Occipital lobe (tissue), 2 donors: ENCODE data around the gene MST1. TPM values are rescaled to one million over a fixed set of nuclear protein-coding genes. Genes with fewer than 3 reads are reported as not detected.

Experiments
- DNase-seq: peaks from one replicate; lab custom pipeline; 2025; lab: John Stamatoyannopoulos, UW
- total RNA-seq: library from RNA; depleted of rRNA; stranded (reverse); fragments of >200 nt; gene quantifications from one replicate; pipeline ENCODE4 v1.2.3, GENCODE V29; 2014

Gene MST1
- total RNA-seq, 1 donor from 2014 or later = 7.5 TPM

- DNase-seq = no peak
Measured at GRCh38 chr3:49680493-49681231, 8.6 kb downstream of the MST1 start.

- DNase-seq = no peak
Measured at GRCh38 chr3:49675912-49676311, 13.4 kb downstream of the MST1 start.

GRCh38 chr3:49674497-49674983 lies 14.7 kb downstream of the MST1 start:
- DNase-seq = no peak

- no peak for DNase-seq
Measured at GRCh38 chr3:49673715-49674496, 15.4 kb downstream of the MST1 start, which contains the start of gene APEH. Gene APEH (plus strand): TSS chr3:49674351. CDS start chr3:49674402, 51 bp downstream.

- DNase-seq = no peak
Measured at GRCh38 chr3:49673121-49673714, 16.1 kb downstream of the MST1 start.

DNA sequence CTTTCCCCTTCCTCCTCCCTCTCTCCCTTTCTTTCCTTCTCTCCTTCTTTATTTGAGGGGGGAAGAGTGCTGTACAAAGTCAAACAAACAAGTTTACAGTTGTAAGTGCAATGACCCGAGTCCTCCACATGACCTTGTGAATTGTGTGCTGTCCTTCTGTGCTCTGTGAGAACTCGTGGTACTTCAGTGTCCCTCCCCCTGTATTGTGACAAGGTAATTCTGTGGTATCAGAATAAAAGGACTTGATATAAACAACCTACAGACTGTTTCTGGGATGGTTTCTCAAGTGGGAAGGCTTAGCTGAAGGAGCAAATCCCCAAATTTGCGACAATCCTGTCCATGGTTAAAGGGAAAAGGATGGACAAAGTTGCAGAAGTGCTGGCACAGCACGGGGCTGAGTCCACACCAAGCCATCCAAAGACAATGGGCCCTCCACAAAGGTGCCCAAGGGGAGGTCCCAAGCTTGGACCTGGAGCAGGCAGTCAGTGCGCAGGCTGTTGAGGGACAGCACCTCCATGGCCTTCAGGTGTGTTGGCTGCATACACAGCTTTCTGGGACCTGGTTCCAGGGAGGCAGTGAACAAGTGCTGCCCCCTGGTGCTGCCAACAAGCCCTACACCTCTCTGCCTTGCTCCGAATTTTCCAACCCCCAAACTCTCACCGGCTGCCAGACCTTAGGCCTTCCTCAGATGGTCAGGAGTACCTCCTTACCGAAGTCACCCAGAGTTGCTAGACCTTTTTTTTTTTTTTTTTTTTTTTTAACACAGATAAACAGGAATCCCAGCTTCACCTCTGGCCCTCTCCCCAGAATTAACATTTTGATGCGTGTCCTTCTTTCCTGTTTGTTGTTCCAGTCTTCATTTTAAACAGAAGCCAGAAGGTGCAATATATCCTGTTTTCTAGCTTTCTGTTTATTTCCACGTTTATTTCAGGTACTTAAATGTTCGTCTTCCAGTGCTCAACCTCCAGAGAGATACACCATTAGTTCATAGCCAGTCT lies 17.7 kb downstream of the MST1 start:
- DNase-seq = no peak

- no peak for DNase-seq
Measured at GRCh38 chr3:49670940-49671290, 18.4 kb downstream of the MST1 start.

GRCh38 chr3:49669352-49669751 lies 19.9 kb downstream of the MST1 start:
- DNase-seq = no peak

- no peak for DNase-seq
Measured at GRCh38 chr3:49668861-49669260, 20.4 kb downstream of the MST1 start.

DNA sequence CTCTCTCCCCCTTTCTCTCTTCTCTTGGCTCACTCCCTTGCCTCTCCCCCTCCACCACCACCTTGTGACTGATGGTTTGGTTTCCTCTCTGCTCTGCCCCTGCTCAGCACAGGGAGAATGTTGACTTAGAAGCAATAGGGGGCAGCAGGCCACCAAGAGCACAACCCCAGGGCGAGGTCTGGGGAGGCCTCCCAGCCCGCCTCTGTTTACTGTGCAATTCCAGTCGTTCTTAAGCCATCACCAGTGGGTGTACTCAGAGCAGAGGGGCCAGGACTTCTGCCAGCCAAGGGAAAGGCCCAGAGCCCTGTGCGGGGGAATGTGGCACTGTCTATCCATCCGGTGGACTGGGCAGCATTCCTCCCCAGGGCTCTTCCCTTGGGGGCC lies 20.9 kb downstream of the MST1 start:
- DNase-seq = no peak

DNA sequence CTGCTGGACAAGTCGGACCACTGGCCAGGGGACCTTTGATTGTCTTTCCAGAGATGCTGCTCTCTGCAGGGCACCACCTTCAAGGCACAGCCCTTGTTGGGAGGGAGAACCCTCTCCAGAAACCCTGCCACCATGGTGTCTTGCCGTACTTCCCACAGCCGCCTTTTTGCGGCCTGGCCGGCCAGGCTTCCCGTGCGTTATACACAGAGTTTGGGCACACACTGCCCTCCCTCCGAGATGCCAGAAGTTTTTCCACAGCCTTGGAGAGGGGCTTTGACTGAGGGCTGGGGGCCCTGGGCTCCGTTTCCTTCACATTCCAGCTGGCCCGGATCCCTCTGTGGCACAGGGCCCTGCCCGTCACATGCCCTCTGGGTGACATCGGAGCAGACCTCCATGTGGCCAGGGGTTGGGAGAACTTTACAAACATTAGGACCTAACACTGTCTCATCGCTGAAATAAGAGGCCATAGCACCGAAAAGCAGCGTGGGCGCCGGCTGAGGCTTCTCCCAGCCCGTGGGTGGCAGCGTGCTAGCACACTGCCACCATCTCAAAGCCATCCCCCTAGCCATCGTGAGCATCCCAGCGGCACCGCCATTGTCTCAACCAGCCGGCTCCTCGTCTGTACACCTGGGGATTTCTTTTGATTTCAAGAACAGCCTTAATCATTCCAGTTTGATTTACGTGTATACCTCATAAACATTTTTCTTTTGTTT lies 21.4 kb downstream of the MST1 start:
- DNase-seq = peak; percentile 21

DNA sequence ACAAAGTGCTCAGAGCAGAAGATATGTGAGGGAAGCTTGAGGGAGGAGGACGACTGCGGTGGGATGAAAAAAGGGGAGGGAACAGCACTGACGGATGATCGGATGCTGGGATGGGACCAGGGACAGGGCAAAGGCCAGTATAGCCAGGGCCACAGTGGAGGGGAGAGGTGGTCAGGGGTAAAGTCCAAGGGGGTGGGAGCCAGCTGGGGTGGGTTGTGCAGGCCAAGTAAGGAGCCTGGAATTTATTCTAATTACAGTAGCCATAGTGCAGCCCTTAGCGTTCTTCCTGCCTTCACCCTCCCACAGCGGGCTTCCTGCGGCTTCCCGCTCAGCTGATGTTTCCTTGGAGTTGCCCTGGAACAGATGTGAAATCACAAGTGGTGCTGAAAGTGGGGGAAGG lies 22.7 kb downstream of the MST1 start:
- DNase-seq = no peak

- no peak for DNase-seq
Measured at GRCh38 chr3:49665822-49666519, 23.3 kb downstream of the MST1 start.

- DNase-seq = no peak
Measured at GRCh38 chr3:49664300-49664699, 25.0 kb downstream of the MST1 start.

- no peak for DNase-seq
Measured at GRCh38 chr3:49663831-49664230, 25.4 kb downstream of the MST1 start.

DNA sequence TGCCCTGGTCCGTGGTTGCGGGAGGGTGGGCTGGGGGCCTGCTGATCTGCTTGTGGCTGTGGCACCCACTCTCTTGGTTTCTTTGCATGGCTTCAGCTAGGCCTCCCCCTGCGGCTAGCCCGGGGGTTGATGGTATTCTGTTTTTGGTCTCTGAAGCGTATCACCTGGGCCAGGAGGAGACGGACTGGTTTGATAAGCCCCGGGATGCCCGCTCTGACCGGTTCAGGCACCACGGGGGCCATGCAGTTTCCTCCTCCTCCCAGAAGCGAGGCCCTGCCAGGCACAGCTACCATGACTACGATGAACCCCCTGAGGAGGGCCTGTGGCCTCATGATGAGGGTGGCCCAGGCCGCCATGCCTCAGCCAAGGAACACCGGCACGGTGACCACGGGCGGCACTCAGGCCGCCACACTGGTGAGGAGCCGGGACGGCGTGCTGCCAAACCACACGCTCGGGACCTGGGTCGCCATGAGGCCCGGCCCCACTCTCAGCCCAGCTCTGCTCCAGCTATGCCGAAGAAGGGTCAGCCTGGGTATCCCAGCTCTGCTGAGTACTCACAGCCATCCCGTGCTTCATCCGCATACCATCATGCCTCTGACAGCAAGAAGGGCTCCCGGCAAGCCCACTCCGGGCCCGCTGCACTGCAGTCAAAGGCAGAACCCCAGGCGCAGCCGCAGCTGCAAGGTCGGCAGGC lies 26.4 kb downstream of the MST1 start:
- no peak for DNase-seq

DNA sequence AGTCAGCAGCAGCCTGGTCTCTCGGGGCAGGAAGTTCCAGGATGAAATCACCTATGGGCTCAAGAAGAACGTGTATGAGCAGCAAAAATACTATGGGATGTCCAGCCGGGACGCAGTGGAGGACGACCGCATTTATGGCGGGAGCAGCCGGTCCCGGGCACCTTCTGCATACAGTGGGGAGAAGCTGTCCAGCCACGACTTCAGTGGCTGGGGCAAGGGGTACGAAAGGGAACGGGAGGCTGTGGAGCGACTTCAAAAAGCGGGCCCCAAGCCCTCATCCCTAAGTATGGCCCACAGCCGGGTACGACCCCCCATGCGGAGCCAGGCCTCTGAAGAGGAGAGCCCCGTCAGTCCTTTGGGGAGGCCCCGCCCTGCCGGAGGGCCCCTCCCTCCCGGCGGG lies 27.3 kb downstream of the MST1 start:
- DNase-seq = no peak

- no peak for DNase-seq
Measured at GRCh38 chr3:49661281-49661680, 28.0 kb downstream of the MST1 start.

DNA sequence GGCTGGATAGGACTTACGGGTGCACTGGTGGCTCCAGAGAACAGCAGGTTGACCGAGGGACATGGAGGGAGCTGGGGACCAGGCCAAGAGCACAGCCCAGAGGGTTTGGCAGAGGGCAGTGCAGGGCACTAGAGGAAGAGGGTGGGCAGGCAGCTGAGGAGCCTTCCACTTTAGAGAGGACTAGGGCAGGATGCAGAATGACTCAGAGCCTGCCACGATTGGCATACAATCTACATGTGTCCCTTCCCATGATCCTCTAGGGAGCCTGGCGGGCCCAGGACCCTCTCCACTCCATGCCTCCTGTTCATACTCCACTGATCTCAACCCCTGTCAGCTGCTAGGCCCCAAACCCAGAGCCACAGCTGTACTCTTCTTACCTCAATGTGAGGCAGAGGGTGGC lies 29.5 kb downstream of the MST1 start:
- no peak for DNase-seq
